A549 (cell line): ENCODE data around the gene MPPE1. TPM values are rescaled to one million over a fixed set of nuclear protein-coding genes. Genes with fewer than 3 reads are reported as not detected.

Experiments
- ATAC-seq, 2 experiments: fragments of 200-7000 bp in 1 of 2; fragments of >200 bp in 1 of 2; cut with Nextera tagmentation in 1 of 2; cut with Tn5 transposase in 1 of 2; 3 replicates each; pipeline versions ENCODE4 v1.8.0 to v1.9.1; 2018 to 2020; ENCODE audit warnings: mild to moderate bottlenecking in 1 of 2, moderate library complexity in 1 of 2
- CTCF ChIA-PET: fragments of 300-600 bp; sonication (Branson Sonifier 250); formaldehyde crosslinking; extraction: SDS; loops from one replicate; lab custom pipeline; 2021; ENCODE audit warnings: antibody characterized with exemption, inconsistent platforms; lab: Yijun Ruan, JAX
- POLR2A ChIA-PET: fragments of 350-600 bp; formaldehyde crosslinking; extraction: SDS; loops from one replicate; lab custom pipeline; 2021; ENCODE audit warnings: antibody characterized with exemption, inconsistent platforms; lab: Yijun Ruan, JAX
- DNase-seq, 2 experiments: peaks; one replicate each; pipeline versions ENCODE4 v3.0.0 to v3.0.0-alpha.2; 2011 to 2016; ENCODE audit warnings: low read depth in 1 of 2, low spot score in 1 of 2
- FAIRE-seq: peaks from 2 replicates; lab custom pipeline; 2011; peaks lifted over from hg19 to GRCh38; lab: Jason Lieb, UNC
- H3K27ac ChIP-seq, 2 experiments: fragments of >200 bp; sonication (Bioruptor Twin); formaldehyde crosslinking; 3 replicates each; pipeline ENCODE4 v1.5.1; 2016 to 2017
- H3K4me1 ChIP-seq: fragments of >200 bp; sonication (Bioruptor Twin); formaldehyde crosslinking; 3 replicates; pipeline ENCODE4 v1.6.1; 2016
- H3K4me2 ChIP-seq: fragments of >200 bp; sonication (Bioruptor Twin); formaldehyde crosslinking; 3 replicates; pipeline ENCODE4 v1.6.1; 2016
- H3K4me3 ChIP-seq: fragments of >200 bp; sonication (Bioruptor Twin); formaldehyde crosslinking; 3 replicates; pipeline ENCODE4 v1.5.1; 2016
- H3K9me3 ChIP-seq: fragments of >200 bp; sonication (Bioruptor Twin); formaldehyde crosslinking; 3 replicates; pipeline ENCODE4 v1.6.1; 2016
- BCL3 ChIP-seq: fragments of >200 bp; sonication (Bioruptor Twin); formaldehyde crosslinking; IDR thresholded peaks from 3 replicates; pipeline ENCODE4 v1.6.1; 2016
- BHLHE40 ChIP-seq: IDR thresholded peaks from 2 replicates; pipeline ENCODE4 v1.6.1; 2012; ENCODE audit warnings: low read depth, low read length, inconsistent platforms
- CBX2 ChIP-seq: fragments of 200-600 bp; sonication (generic); IDR thresholded peaks from 2 replicates; pipeline ENCODE4 v1.6.1; 2016; ENCODE audit warnings: low read depth, mild to moderate bottlenecking, borderline replicate concordance
- CHD2 ChIP-seq: fragments of 150-350 bp; IDR thresholded peaks from 2 replicates; pipeline ENCODE4 v1.6.1; 2014; ENCODE audit warnings: low read length; ENCODE audit not compliant: partially characterized antibody
- CTCF ChIP-seq: fragments of >200 bp; sonication (Bioruptor Twin); formaldehyde crosslinking; IDR thresholded peaks from 3 replicates; pipeline ENCODE4 v1.5.1; 2016
- ELK1 ChIP-seq: fragments of 150-350 bp; IDR thresholded peaks from 2 replicates; pipeline ENCODE4 v1.6.1; 2014; ENCODE audit warnings: low read depth, mild to moderate bottlenecking, low read length
- FOSB ChIP-seq: fragments of 250-450 bp; sonication (Bioruptor Pico); IDR thresholded peaks from 2 replicates; pipeline ENCODE4 v1.5.0; 2020; ENCODE audit warnings: mild to moderate bottlenecking, moderate library complexity
- FOSL2 ChIP-seq, 2 experiments: fragments of 450-650 bp in 1 of 2; fragments of >200 bp in 1 of 2; sonication (Bioruptor Twin) in 1 of 2; formaldehyde crosslinking; IDR thresholded peaks; 2 replicates each; pipeline versions ENCODE4 v1.5.0 to v1.6.1; 2016 to 2020; ENCODE audit warnings: mild to moderate bottlenecking in 1 of 2, moderate library complexity in 1 of 2
- FOXS1 ChIP-seq: fragments of 250-450 bp; sonication (Bioruptor Pico); IDR thresholded peaks from 2 replicates; pipeline ENCODE4 v1.5.0; 2020; ENCODE audit warnings: mild to moderate bottlenecking, moderate library complexity
- HDAC2 ChIP-seq: fragments of 200-600 bp; sonication (generic); IDR thresholded peaks from 2 replicates; pipeline ENCODE4 v1.6.1; 2016
- HOXB13 ChIP-seq: fragments of 250-450 bp; sonication (Bioruptor Pico); IDR thresholded peaks from 2 replicates; pipeline ENCODE4 v1.5.0; 2020; ENCODE audit warnings: low read depth, mild to moderate bottlenecking, moderate library complexity
- JUNB ChIP-seq: fragments of >200 bp; sonication (Bioruptor Twin); formaldehyde crosslinking; IDR thresholded peaks from 2 replicates; pipeline ENCODE4 v1.6.1; 2016
- KDM5A ChIP-seq: fragments of 200-600 bp; sonication (generic); IDR thresholded peaks from 2 replicates; pipeline ENCODE4 v1.6.1; 2016; ENCODE audit warnings: antibody characterized with exemption, mild to moderate bottlenecking
- MAFK ChIP-seq: fragments of 450-650 bp; IDR thresholded peaks from 2 replicates; pipeline ENCODE4 v1.6.1; 2014; ENCODE audit not compliant: partially characterized antibody
- MAX ChIP-seq: IDR thresholded peaks from 2 replicates; pipeline ENCODE4 v1.6.1; 2012
- MYC ChIP-seq: IDR thresholded peaks from 2 replicates; pipeline ENCODE4 v1.6.1; 2012; ENCODE audit warnings: mild to moderate bottlenecking, inconsistent platforms, low read length, improper control_type of control experiment, borderline replicate concordance
- NFE2L2 ChIP-seq: fragments of 150-350 bp; conservative IDR thresholded peaks from 2 replicates; pipeline ENCODE4 v1.6.1; 2014; ENCODE audit warnings: low read length
- PHF8 ChIP-seq: fragments of 200-600 bp; sonication (generic); IDR thresholded peaks from 2 replicates; pipeline ENCODE4 v1.6.1; 2016; ENCODE audit warnings: low read depth, mild to moderate bottlenecking, antibody characterized with exemption, moderate library complexity, borderline replicate concordance
- POLR2A ChIP-seq: IDR thresholded peaks from 2 replicates; pipeline ENCODE4 v1.6.1; 2012; ENCODE audit warnings: mild to moderate bottlenecking, low read length
- RAD21 ChIP-seq, 2 experiments: fragments of >200 bp in 1 of 2; sonication (Bioruptor Twin) in 1 of 2; formaldehyde crosslinking in 1 of 2; IDR thresholded peaks in 1 of 2; conservative IDR thresholded peaks in 1 of 2; 2 replicates in 1 of 2; 3 replicates in 1 of 2; pipeline ENCODE4 v1.6.1; 2012 to 2018; ENCODE audit warnings: inconsistent platforms in 1 of 2
- RCOR1 ChIP-seq: fragments of 150-350 bp; IDR thresholded peaks from 2 replicates; pipeline ENCODE4 v1.6.1; 2014; ENCODE audit warnings: antibody characterized with exemption, low read length, low read depth
- SMC3 ChIP-seq: fragments of >200 bp; sonication (Bioruptor Twin); formaldehyde crosslinking; IDR thresholded peaks from 3 replicates; pipeline ENCODE4 v1.6.1; 2018; ENCODE audit warnings: inconsistent platforms
- WGBS: methylation state at CpG from one replicate; pipeline ENCODE4 v1.1.6; 2017; ENCODE audit errors: missing lambda C conversion rate; 5-methylcytosine and 5-hydroxymethylcytosine counted together
- polyA plus RNA-seq, 4 experiments: library from polyadenylated mRNA; depleted of rRNA in 3 of 4; stranded (reverse); fragments of >200 nt; fragmentation: RNase III in 1 of 4; extraction: RNeasy Plus Mini Kit Qiagen cat#74134 plus additional on column Dnase treatment in 1 of 4; gene quantifications; 2 replicates in 3 of 4; 3 replicates in 1 of 4; pipeline ENCODE4 v1.2.3, GENCODE V29; 2011 to 2017

MPPE1 gene
- polyA plus RNA-seq, 2 of the 4 experiments (the other 2 are of a cell fraction) = 20.4 to 26.4 TPM

- no peak for TF ChIP-seq KDM5A
These were observed 32.8 kb upstream of the MPPE1 start (continued) for GRCh38 chr18:11940956-11941355.

- TF ChIP-seq RAD21 (conservative IDR thresholded peaks at IDR 0.05 in 1 of 2, IDR thresholded peaks at IDR 0.05 in 1 of 2) (peak; percentile 85 to 86), CTCF (peak; percentile 74), RCOR1 (no peak), SMC3 (peak; percentile 94), NFE2L2 (no peak)
- FAIRE-seq = no peak
- CTCF ChIA-PET = interaction anchor here (0.6 to 21.3 kb wide), 46 partner anchors 10 to 528 kb away, joined by 3 to 435 read pairs (median 4); partner anchors contain the start of gene IMPA2
- POLR2A ChIA-PET = interaction anchor here (1.0 to 2.9 kb wide), 2 partner anchors 9 to 43 kb away, joined by 4 to 16 read pairs; partner anchors contain the start of gene IMPA2
- Histone ChIP-seq H3K4me2 (no peak overlapping the region), H3K27ac (peak overlapping the region in 1 of 2 experiments; percentile 55; a peak in 2 of 6 replicates), H3K4me3 (no peak overlapping the region), H3K4me1 (peaks cover 6% of the 10 kb centered on the region; the same call in 1 of the 3 replicates), H3K9me3 (no peaks in the 10 kb centered on the region)
- WGBS = 1% methylated on average over 4 of the region's 4 CpGs
- peak; percentile 58 to 69 for DNase-seq
- peak; percentile 54 to 81; a peak in 4 of 6 replicates for ATAC-seq
These were observed 29.9 kb upstream of the MPPE1 start for GRCh38 chr18:11937874-11938478.

- WGBS = 88% methylated on average over 6 of the region's 14 CpGs
- Histone ChIP-seq H3K9me3 (no peaks in the 10 kb centered on the region), H3K27ac (no peak overlapping the region), H3K4me3 (no peak overlapping the region), H3K4me1 (no peaks in the 10 kb centered on the region), H3K4me2 (no peak overlapping the region)
- FAIRE-seq = no peak
- ChIA-PET CTCF (interaction anchor here (0.9 to 21.3 kb wide), 4 partner anchors 15 to 106 kb away, joined by 3 to 435 read pairs (median 10); no protein-coding TSS in a partner anchor), POLR2A (interaction anchor here (1.1 kb wide), 1 partner anchor 9 kb away, joined by 3 read pairs; no protein-coding TSS in a partner anchor)
- TF ChIP-seq HOXB13 (CRISPR knock-in tag) (no peak), CBX2 (no peak)
- no peak for ATAC-seq
- DNase-seq = no peak
These were observed 24.3 kb upstream of the MPPE1 start for GRCh38 chr18:11932393-11932792.

GRCh38 chr18:11927497-11927896 lies 19.4 kb upstream of the MPPE1 start:
- H3K9me3 ChIP-seq = no peaks in the 10 kb centered on the region
- 30% methylated on average over 1 of the region's 1 CpG for WGBS
- no peak overlapping the region for H3K4me3 ChIP-seq
- H3K27ac ChIP-seq = no peak overlapping the region
- H3K4me2 ChIP-seq = no peak overlapping the region
- POLR2A ChIA-PET = no interaction called here
- ATAC-seq = no peak
- no peak for TF ChIP-seq HDAC2
- no peak for TF ChIP-seq FOXS1
- TF ChIP-seq ELK1 = no peak
- no peak for TF ChIP-seq BHLHE40
- no peak for TF ChIP-seq RCOR1
- no peak for TF ChIP-seq PHF8
- no peak for TF ChIP-seq MAFK
- no peak for TF ChIP-seq FOSL2 (IDR thresholded peaks at IDR 0.05)
- TF ChIP-seq FOSL2 (CRISPR knock-in tag; IDR thresholded peaks at IDR 0.05) = no peak
- TF ChIP-seq JUNB = no peak
- TF ChIP-seq MYC = no peak
- no peak for TF ChIP-seq BCL3
- no peak for TF ChIP-seq FOSB (CRISPR knock-in tag)
- TF ChIP-seq CHD2 = no peak
- TF ChIP-seq MAX = no peak
- TF ChIP-seq POLR2A = no peak
- TF ChIP-seq, all 56 proteins: peak for 0
- DNase-seq (no peak), FAIRE-seq (no peak)
- CTCF ChIA-PET = interaction anchor here (1.2 to 10.1 kb wide), 3 partner anchors 11 to 112 kb away, joined by 4 to 73 read pairs (median 7); no protein-coding TSS in a partner anchor
- H3K4me1 ChIP-seq = no peaks in the 10 kb centered on the region
